ENCODE results near the gene ENTPD2. TPM values are rescaled to one million over a fixed set of nuclear protein-coding genes. Genes with fewer than 3 reads are reported as not detected.

ENTPD2 gene
- total and polyA plus RNA-seq, 2 donors (not counting 3 experiments of a cell fraction or from before 2014, with no cell fraction given) = not detected

DNA sequence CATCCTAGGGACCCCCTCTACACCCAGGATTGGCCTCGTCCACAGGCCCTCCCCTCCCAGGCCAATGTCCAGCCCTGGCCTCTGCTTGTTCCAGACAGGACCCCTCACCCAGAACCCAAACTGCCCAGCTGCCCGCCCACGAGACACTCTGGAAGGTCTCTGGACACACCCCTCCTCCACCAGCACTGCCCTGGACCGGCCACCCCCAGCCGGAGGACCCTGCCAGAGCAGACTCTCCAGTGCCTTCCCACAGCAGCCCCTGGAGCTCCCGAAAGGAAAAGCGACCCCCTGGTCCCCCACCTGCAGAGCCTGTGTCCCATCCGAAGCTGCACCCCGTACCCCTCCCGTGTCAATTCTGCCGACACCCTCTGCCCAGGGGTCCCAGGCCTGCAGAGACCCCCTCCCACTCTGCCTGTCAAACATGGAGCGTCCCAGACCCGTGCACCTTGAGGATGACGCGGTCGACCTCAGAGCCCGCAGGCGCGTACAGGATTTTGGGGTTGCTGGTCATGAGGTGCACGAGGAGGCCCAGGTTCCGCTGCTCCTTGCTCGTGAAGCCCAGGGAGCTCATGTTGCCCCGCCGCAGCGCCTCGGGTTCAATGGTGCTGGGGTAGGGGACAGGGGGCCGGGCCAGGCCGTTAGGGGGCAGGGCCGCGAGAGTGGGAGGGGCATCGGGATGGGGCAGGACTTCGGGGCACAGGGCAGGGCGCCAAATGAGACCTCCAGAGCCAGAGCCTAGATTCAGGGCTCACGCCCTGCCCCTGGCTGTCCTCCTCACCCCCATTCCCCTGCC lies 33.8 kb downstream of the ENTPD2 start:
- Histone ChIP-seq H4K20me1 (replicated peaks; ENCODE audit: control insufficient read depth, extremely low read depth, insufficient read depth, low read length) (no peaks in the 10 kb centered on the region), H3K4me2 (ENCODE audit: insufficient read depth, low read length) (no peak overlapping the region), H3K27ac (ENCODE audit: insufficient read depth, low read depth, low read length) (no peak overlapping the region), H3K4me3 (replicated peaks in 1 of 3; ENCODE audit: insufficient read depth in 1 of 3, low read depth in 1 of 3, low read length in 3 of 3) (no peak overlapping the region), H3K9me1 (replicated peaks; ENCODE audit: control insufficient read depth, extremely low read depth, insufficient read depth, low read length) (no peaks in the 10 kb centered on the region), H3K27me3 (ENCODE audit: control insufficient read depth in 2 of 2, insufficient read depth in 2 of 2, low read length in 2 of 2) (no peaks in the 10 kb centered on the region), H2AFZ (ENCODE audit: low read depth, low read length) (no peak overlapping the region), H3K9me3 (replicated peaks; ENCODE audit: control insufficient read depth, insufficient read depth, low read length) (no peaks in the 10 kb centered on the region), H3K4me1 (ENCODE audit: control insufficient read depth, extremely low read depth, insufficient read depth, low read length) (no peaks in the 10 kb centered on the region), H3K36me3 (ENCODE audit: control insufficient read depth in 2 of 2, extremely low read depth in 1 of 2, insufficient read depth in 2 of 2, low read length in 2 of 2) (no peaks in the 10 kb centered on the region), H3K9ac (replicated peaks; ENCODE audit: extremely low read depth, insufficient read depth, low read length) (no peak overlapping the region), H3K79me2 (ENCODE audit: control insufficient read depth, insufficient read depth, low read length) (no peaks in the 10 kb centered on the region)
- no peak for TF ChIP-seq EZH2 (IDR thresholded peaks at IDR 0.05; ENCODE audit: borderline replicate concordance, low read depth, low read length, severe bottlenecking)
- no peak for TF ChIP-seq POLR2A (IDR thresholded peaks at IDR 0.05; ENCODE audit: low read depth, low read length)
- TF ChIP-seq GATA2 (IDR thresholded peaks at IDR 0.05; ENCODE audit: insufficient read depth, insufficient read length, low read depth, low read length) = no peak
- TF ChIP-seq FOS (IDR thresholded peaks at IDR 0.05; ENCODE audit: borderline replicate concordance, insufficient read depth, low read length) = no peak
- no peak for TF ChIP-seq MYC (IDR thresholded peaks at IDR 0.05; ENCODE audit: low read depth, low read length)
- TF ChIP-seq, protein P1, sequence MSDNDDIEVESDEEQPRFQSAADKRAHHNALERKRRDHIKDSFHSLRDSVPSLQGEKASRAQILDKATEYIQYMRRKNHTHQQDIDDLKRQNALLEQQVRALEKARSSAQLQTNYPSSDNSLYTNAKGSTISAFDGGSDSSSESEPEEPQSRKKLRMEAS (IDR thresholded peaks at IDR 0.05; ENCODE audit: insufficient read depth, insufficient read length) = no peak
- TF ChIP-seq JUN (IDR thresholded peaks at IDR 0.05; ENCODE audit: borderline replicate concordance, insufficient read depth, insufficient read length, low read depth) = no peak
- TF ChIP-seq POLR2AphosphoS5 (IDR thresholded peaks at IDR 0.05; ENCODE audit: insufficient read depth, low read depth, low read length) = no peak
- TF ChIP-seq, protein P2, sequence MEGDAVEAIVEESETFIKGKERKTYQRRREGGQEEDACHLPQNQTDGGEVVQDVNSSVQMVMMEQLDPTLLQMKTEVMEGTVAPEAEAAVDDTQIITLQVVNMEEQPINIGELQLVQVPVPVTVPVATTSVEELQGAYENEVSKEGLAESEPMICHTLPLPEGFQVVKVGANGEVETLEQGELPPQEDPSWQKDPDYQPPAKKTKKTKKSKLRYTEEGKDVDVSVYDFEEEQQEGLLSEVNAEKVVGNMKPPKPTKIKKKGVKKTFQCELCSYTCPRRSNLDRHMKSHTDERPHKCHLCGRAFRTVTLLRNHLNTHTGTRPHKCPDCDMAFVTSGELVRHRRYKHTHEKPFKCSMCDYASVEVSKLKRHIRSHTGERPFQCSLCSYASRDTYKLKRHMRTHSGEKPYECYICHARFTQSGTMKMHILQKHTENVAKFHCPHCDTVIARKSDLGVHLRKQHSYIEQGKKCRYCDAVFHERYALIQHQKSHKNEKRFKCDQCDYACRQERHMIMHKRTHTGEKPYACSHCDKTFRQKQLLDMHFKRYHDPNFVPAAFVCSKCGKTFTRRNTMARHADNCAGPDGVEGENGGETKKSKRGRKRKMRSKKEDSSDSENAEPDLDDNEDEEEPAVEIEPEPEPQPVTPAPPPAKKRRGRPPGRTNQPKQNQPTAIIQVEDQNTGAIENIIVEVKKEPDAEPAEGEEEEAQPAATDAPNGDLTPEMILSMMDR (IDR thresholded peaks at IDR 0.05; ENCODE audit: extremely low read depth in 1 of 2, insufficient read depth in 1 of 2, low read depth in 1 of 2, low read length in 2 of 2) = no peak
- ChIA-PET POLR2A (no interaction called here), CTCF (interaction anchor here (1.1 to 1.8 kb wide), 2 partner anchors 9 kb away, joined by 8 to 17 read pairs; partner anchors contain the start of gene ABCA2)
- intact Hi-C loops (cut with micrococcal nuclease) (no loop called here), dilution Hi-C loops (cut with MboI; ENCODE audit: extremely low pct_ligation_motif_present, low sequenced_read_pairs) (no loop called here)
- BruUV-seq (replicated peaks) = no TSS peak
- DNase-seq (ENCODE audit: low read depth, low spot score) = no peak
- FAIRE-seq = no peak
